GM23338 (cell line): Measurements from ENCODE around the gene NSD1. TPM values are rescaled to one million over a fixed set of nuclear protein-coding genes. Genes with fewer than 3 reads are reported as not detected.

Source experiments
- ATAC-seq: fragments of 200-7000 bp; cut with Tn5 transposase; 3 replicates; pipeline ENCODE4 v1.9.1; 2020
- DNase-seq: peaks from one replicate; pipeline ENCODE4 v3.0.0-alpha.2; 2015; ENCODE audit warnings: low spot score
- H2AFZ ChIP-seq: fragments of 200-600 bp; sonication (generic); 2 replicates; pipeline ENCODE4 v1.8.0; 2016; ENCODE audit warnings: antibody characterized with exemption, mild to moderate bottlenecking, moderate library complexity
- H3F3A ChIP-seq: fragments of 200-600 bp; sonication (generic); replicated peaks from 2 replicates; pipeline ENCODE4 v1.8.0; 2017; ENCODE audit warnings: antibody characterized with exemption, mixed run types, low read depth
- H3K27ac ChIP-seq: fragments of 200-600 bp; sonication (generic); 2 replicates; pipeline ENCODE4 v1.6.1; 2016; ENCODE audit warnings: low read depth
- H3K27me3 ChIP-seq: fragments of 200-600 bp; sonication (generic); 2 replicates; pipeline ENCODE4 v1.8.0; 2016; ENCODE audit warnings: mild to moderate bottlenecking, mixed run types, moderate library complexity; ENCODE audit not compliant: insufficient read depth
- H3K36me3 ChIP-seq: fragments of 200-600 bp; sonication (generic); 2 replicates; pipeline ENCODE4 v1.8.0; 2016; ENCODE audit warnings: mild to moderate bottlenecking; ENCODE audit not compliant: insufficient read depth
- H3K4me1 ChIP-seq: fragments of 200-600 bp; sonication (generic); 2 replicates; pipeline ENCODE4 v1.8.0; 2016; ENCODE audit warnings: mild to moderate bottlenecking, moderate library complexity; ENCODE audit not compliant: insufficient read depth
- H3K4me2 ChIP-seq: fragments of 200-600 bp; sonication (generic); 2 replicates; pipeline ENCODE4 v1.7.1; 2017; ENCODE audit warnings: mixed run types
- H3K4me3 ChIP-seq: fragments of 200-600 bp; sonication (generic); 2 replicates; pipeline ENCODE4 v1.6.1; 2016; ENCODE audit warnings: mixed run types
- H3K79me2 ChIP-seq: fragments of 200-600 bp; sonication (generic); replicated peaks from 2 replicates; pipeline ENCODE4 v1.8.0; 2017; ENCODE audit warnings: mild to moderate bottlenecking; ENCODE audit not compliant: insufficient read depth
- H3K9me2 ChIP-seq: fragments of 200-600 bp; sonication (generic); 2 replicates; pipeline ENCODE4 v1.8.0; 2017; ENCODE audit not compliant: insufficient read depth
- H4K20me1 ChIP-seq: fragments of 200-600 bp; sonication (generic); replicated peaks from 2 replicates; pipeline ENCODE4 v1.8.0; 2017; ENCODE audit warnings: mild to moderate bottlenecking; ENCODE audit not compliant: insufficient read depth
- H3K27ac Mint-ChIP-seq: 2 replicates; pipeline ENCODE4 v1.8.0; 2020; ENCODE audit warnings: inconsistent platforms, mild to moderate bottlenecking, moderate library complexity, mixed read lengths
- H3K27me3 Mint-ChIP-seq: 3 replicates; pipeline ENCODE4 v1.8.0; 2022; ENCODE audit warnings: low read depth, mild to moderate bottlenecking, moderate library complexity, mixed read lengths, inconsistent platforms; ENCODE audit not compliant: insufficient read depth, poor library complexity
- H3K36me3 Mint-ChIP-seq: 3 replicates; pipeline ENCODE4 v1.8.0; 2021; ENCODE audit warnings: low read depth, mild to moderate bottlenecking, inconsistent platforms, moderate library complexity, mixed read lengths
- H3K4me1 Mint-ChIP-seq: 3 replicates; pipeline ENCODE4 v1.8.0; 2020; ENCODE audit warnings: mild to moderate bottlenecking, inconsistent platforms, mixed read lengths
- H3K4me3 Mint-ChIP-seq: 3 replicates; pipeline ENCODE4 v1.8.0; 2021; ENCODE audit warnings: moderate library complexity, mild to moderate bottlenecking, inconsistent platforms, mixed read lengths
- H3K9me3 Mint-ChIP-seq: 3 replicates; pipeline ENCODE4 v1.8.0; 2020; ENCODE audit warnings: moderate library complexity, mild to moderate bottlenecking, inconsistent platforms, mixed read lengths
- CTCF ChIP-seq, 2 experiments: fragments of 200-600 bp in 1 of 2; sonication (generic) in 1 of 2; conservative IDR thresholded peaks; 2 replicates each; pipeline versions ENCODE4 v1.5.1 to v1.6.1; 2016 to 2017; ENCODE audit warnings: antibody characterized with exemption in 2 of 2, low read depth in 2 of 2, mild to moderate bottlenecking in 2 of 2, moderate library complexity in 1 of 2
- EZH2phosphoT487 ChIP-seq: fragments of 200-600 bp; sonication (generic); IDR thresholded peaks from one replicate; pipeline ENCODE4 v1.8.1; 2018; ENCODE audit warnings: antibody characterized with exemption; ENCODE audit not compliant: unreplicated experiment
- JUNB ChIP-seq: IDR thresholded peaks from one replicate; pipeline ENCODE4 v1.6.1; 2016; ENCODE audit warnings: antibody characterized with exemption; ENCODE audit not compliant: unreplicated experiment
- POLR2AphosphoS5 ChIP-seq: IDR thresholded peaks from 2 replicates; pipeline ENCODE4 v1.6.1; 2016; ENCODE audit warnings: antibody characterized with exemption, low read depth
- ZNF462 ChIP-seq: fragments of 250-450 bp; sonication (Bioruptor Pico); IDR thresholded peaks from 2 replicates; pipeline ENCODE4 v1.5.0; 2020; ENCODE audit warnings: mild to moderate bottlenecking, moderate library complexity
- polyA plus RNA-seq: library from polyadenylated mRNA; unstranded; fragments of >200 nt; fragmentation: Nextera tagmentation; extraction: Ambion mirVana; gene quantifications from 2 replicates; pipeline ENCODE4 v1.2.1, GENCODE V29; 2016
- total RNA-seq: library from RNA; depleted of rRNA; stranded (reverse); fragments of >200 nt; shearing (Covaris generic); gene quantifications from 2 replicates; pipeline ENCODE4 v1.2.3, GENCODE V29; 2014

Gene NSD1
- total and polyA plus RNA-seq, 2 experiments from 2014 or later: 96.4 to 106 TPM

GRCh38 chr5:177291735-177292134 is 158.2 kb downstream of the NSD1 start:
- no peak overlapping the region for H3K27ac Mint-ChIP-seq
- Histone ChIP-seq H3K9me2 (no peaks in the 10 kb centered on the region), H2AFZ (no peak overlapping the region), H3K4me1 (peaks cover 3% of the 10 kb centered on the region), H3F3A (peaks cover 25% of the 10 kb centered on the region), H3K36me3 (peaks cover 75% of the 10 kb centered on the region), H3K79me2 (peaks cover 13% of the 10 kb centered on the region; the same call in 1 of the 2 replicates), H3K4me2 (no peak overlapping the region), H3K4me3 (no peak overlapping the region), H4K20me1 (peaks cover 47% of the 10 kb centered on the region), H3K27me3 (no peaks in the 10 kb centered on the region), H3K27ac (no peak overlapping the region)
- H3K4me3 Mint-ChIP-seq: no peak overlapping the region
- H3K36me3 Mint-ChIP-seq: peaks cover 95% of the 10 kb centered on the region
- DNase-seq: no peak
- ATAC-seq: no peak
- H3K27me3 Mint-ChIP-seq: peaks cover 16% of the 10 kb centered on the region
- no peaks in the 10 kb centered on the region for H3K9me3 Mint-ChIP-seq
- TF ChIP-seq EZH2phosphoT487 (no peak), ZNF462 (CRISPR knock-in tag) (no peak), JUNB (no peak), POLR2AphosphoS5 (no peak)
- H3K4me1 Mint-ChIP-seq: peaks cover 9% of the 10 kb centered on the region

GRCh38 chr5:177293819-177294581 is 160.4 kb downstream of the NSD1 start:
- peaks cover 60% of the 10 kb centered on the region for H3K36me3 ChIP-seq
- peaks cover 92% of the 10 kb centered on the region for H3K36me3 Mint-ChIP-seq
- no peak for TF ChIP-seq CTCF (conservative IDR thresholded peaks at IDR 0.05; ENCODE audit: low read depth in 2 of 2)
- TF ChIP-seq EZH2phosphoT487: no peak

More at GRCh38 chr5:177293819-177294581, 160.4 kb downstream of the NSD1 start:
- H3K79me2 ChIP-seq: peaks cover 13% of the 10 kb centered on the region; the same call in 1 of the 2 replicates
- no peak overlapping the region for H3K4me3 ChIP-seq
- H3F3A ChIP-seq: peaks cover 28% of the 10 kb centered on the region
- H2AFZ ChIP-seq: no peak overlapping the region
- Mint-ChIP-seq H3K27ac (no peak overlapping the region), H3K9me3 (no peaks in the 10 kb centered on the region; the same call in 2 of the 3 replicates), H3K4me3 (no peak overlapping the region), H3K4me1 (peaks cover 31% of the 10 kb centered on the region), H3K27me3 (peaks cover 22% of the 10 kb centered on the region)
- no peak overlapping the region for H3K27ac ChIP-seq
- H3K9me2 ChIP-seq: no peaks in the 10 kb centered on the region
- DNase-seq: no peak
- peaks cover 39% of the 10 kb centered on the region for H4K20me1 ChIP-seq
- peaks cover 24% of the 10 kb centered on the region for H3K4me1 ChIP-seq
- ATAC-seq: no peak
- H3K27me3 ChIP-seq: no peaks in the 10 kb centered on the region
- no peak overlapping the region for H3K4me2 ChIP-seq
